ENCODE results near the gene FOXC2. TPM values are rescaled to one million over a fixed set of nuclear protein-coding genes. Genes with fewer than 3 reads are reported as not detected.

The FOXC2 gene
- total and polyA plus RNA-seq, 2 of the 13 experiments (the other 11 are each of a cell fraction or from before 2014, with no cell fraction given), result not detected

DNA sequence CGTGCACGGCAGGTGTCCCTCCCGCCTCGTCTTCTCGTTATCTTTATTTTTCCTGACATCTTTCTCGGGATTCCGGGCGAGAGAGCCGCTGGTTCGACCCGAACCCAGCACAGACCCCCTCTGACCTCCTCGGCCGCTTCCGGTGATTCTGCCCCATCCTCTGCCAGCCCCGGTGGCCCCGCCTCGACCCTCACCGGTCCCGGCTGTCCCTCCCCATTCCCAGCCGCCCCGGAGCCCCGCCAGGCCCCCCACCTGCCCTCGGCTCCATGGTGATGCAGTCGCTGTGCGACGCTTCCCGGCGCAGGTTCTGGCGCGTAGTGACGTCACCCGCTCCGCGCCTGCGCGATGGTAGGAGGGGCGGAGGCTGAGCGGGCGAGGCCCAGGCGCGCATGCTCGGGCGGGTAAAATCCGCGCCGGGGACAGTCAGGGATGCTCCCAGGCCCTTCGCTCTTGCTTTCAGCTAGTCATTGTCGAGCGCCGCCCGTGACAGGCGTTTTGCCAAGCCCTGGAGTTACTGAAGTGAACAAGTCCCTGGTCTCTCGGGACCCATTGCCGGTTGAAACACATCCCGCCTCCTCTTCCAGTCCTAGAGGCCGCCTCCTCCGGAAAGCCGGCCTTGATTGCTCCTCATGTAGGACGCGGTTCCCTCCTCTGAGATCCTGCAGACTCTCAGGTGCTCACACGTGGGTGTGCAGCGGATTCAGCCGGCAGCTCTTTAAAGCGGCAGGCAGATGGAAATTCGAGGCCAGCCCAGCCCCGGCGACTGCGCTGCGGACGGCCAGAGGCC, 11.5 kb upstream of the FOXC2 start, which contains the start of gene MTHFSD (continued):
- TF ChIP-seq, protein P1, sequence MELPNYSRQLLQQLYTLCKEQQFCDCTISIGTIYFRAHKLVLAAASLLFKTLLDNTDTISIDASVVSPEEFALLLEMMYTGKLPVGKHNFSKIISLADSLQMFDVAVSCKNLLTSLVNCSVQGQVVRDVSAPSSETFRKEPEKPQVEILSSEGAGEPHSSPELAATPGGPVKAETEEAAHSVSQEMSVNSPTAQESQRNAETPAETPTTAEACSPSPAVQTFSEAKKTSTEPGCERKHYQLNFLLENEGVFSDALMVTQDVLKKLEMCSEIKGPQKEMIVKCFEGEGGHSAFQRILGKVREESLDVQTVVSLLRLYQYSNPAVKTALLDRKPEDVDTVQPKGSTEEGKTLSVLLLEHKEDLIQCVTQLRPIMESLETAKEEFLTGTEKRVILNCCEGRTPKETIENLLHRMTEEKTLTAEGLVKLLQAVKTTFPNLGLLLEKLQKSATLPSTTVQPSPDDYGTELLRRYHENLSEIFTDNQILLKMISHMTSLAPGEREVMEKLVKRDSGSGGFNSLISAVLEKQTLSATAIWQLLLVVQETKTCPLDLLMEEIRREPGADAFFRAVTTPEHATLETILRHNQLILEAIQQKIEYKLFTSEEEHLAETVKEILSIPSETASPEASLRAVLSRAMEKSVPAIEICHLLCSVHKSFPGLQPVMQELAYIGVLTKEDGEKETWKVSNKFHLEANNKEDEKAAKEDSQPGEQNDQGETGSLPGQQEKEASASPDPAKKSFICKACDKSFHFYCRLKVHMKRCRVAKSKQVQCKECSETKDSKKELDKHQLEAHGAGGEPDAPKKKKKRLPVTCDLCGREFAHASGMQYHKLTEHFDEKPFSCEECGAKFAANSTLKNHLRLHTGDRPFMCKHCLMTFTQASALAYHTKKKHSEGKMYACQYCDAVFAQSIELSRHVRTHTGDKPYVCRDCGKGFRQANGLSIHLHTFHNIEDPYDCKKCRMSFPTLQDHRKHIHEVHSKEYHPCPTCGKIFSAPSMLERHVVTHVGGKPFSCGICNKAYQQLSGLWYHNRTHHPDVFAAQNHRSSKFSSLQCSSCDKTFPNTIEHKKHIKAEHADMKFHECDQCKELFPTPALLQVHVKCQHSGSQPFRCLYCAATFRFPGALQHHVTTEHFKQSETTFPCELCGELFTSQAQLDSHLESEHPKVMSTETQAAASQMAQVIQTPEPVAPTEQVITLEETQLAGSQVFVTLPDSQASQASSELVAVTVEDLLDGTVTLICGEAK (IDR thresholded peaks at IDR 0.05), result no peak
- TF ChIP-seq, protein P1 (CRISPR knock-in tag; IDR thresholded peaks at IDR 0.05), result 0 out of 2 replicates have a peak, but pooled peaks have one; percentile 51
- TF ChIP-seq ZNF720 (CRISPR knock-in tag; IDR thresholded peaks at IDR 0.05) (no peak), ZNF432 (CRISPR knock-in tag; IDR thresholded peaks at IDR 0.05; ENCODE audit: borderline replicate concordance) (no peak), KMT2B (CRISPR knock-in tag; IDR thresholded peaks at IDR 0.05) (peak; percentile 97), NR3C1 (CRISPR knock-in tag; IDR thresholded peaks at IDR 0.05) (no peak), ZNF124 (CRISPR knock-in tag; IDR thresholded peaks at IDR 0.05) (peak; percentile 34; the same call in 1 of the 2 replicates), BCL6 (CRISPR knock-in tag; IDR thresholded peaks at IDR 0.05) (no peak; the same call in 1 of the 2 replicates), SP5 (CRISPR knock-in tag; IDR thresholded peaks at IDR 0.05; ENCODE audit: borderline replicate concordance, low read depth) (peak; percentile 23; the same call in 1 of the 2 replicates), ISX (CRISPR knock-in tag; conservative IDR thresholded peaks at IDR 0.05) (0 out of 2 replicates have a peak, but pooled peaks have one; percentile 57), TEAD2 (CRISPR knock-in tag; IDR thresholded peaks at IDR 0.05) (no peak), MIER3 (CRISPR knock-in tag; IDR thresholded peaks at IDR 0.05; ENCODE audit: borderline replicate concordance) (no peak), JUNB (CRISPR knock-in tag; IDR thresholded peaks at IDR 0.05; ENCODE audit: borderline replicate concordance) (no peak), YEATS4 (CRISPR knock-in tag; IDR thresholded peaks at IDR 0.05; ENCODE audit: borderline replicate concordance) (peak; percentile 80; the same call in 1 of the 2 replicates)
- TF ChIP-seq, protein P2, sequence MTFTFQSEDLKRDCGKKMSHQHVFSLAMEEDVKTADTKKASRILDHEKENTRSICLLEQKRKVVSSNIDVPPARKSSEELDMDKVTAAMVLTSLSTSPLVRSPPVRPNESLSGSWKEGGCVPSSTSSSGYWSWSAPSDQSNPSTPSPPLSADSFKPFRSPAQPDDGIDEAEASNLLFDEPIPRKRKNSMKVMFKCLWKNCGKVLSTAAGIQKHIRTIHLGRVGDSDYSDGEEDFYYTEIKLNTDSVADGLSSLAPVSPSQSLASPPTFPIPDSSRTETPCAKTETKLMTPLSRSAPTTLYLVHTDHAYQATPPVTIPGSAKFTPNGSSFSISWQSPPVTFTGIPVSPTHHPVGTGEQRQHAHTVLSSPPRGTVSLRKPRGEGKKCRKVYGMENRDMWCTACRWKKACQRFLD (CRISPR knock-in tag; IDR thresholded peaks at IDR 0.05; ENCODE audit: borderline replicate concordance), result peak; percentile 74; the same call in 1 of the 2 replicates
- TF ChIP-seq, protein P3, sequence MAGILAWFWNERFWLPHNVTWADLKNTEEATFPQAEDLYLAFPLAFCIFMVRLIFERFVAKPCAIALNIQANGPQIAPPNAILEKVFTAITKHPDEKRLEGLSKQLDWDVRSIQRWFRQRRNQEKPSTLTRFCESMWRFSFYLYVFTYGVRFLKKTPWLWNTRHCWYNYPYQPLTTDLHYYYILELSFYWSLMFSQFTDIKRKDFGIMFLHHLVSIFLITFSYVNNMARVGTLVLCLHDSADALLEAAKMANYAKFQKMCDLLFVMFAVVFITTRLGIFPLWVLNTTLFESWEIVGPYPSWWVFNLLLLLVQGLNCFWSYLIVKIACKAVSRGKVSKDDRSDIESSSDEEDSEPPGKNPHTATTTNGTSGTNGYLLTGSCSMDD (CRISPR knock-in tag; IDR thresholded peaks at IDR 0.05), result no peak
- TF ChIP-seq, protein P4, sequence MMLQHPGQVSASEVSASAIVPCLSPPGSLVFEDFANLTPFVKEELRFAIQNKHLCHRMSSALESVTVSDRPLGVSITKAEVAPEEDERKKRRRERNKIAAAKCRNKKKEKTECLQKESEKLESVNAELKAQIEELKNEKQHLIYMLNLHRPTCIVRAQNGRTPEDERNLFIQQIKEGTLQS (CRISPR knock-in tag; IDR thresholded peaks at IDR 0.05), result no peak
- TF ChIP-seq, protein P5, sequence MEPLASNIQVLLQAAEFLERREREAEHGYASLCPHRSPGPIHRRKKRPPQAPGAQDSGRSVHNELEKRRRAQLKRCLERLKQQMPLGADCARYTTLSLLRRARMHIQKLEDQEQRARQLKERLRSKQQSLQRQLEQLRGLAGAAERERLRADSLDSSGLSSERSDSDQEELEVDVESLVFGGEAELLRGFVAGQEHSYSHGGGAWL (CRISPR knock-in tag; IDR thresholded peaks at IDR 0.05), result no peak
